Measurements from ENCODE around the gene ZNF77.
A peak's percentile ranks its signal among the peaks of the same experiment; 100 is the strongest.

The ZNF77 gene

GRCh38 chr19:2944775-2945574 is at the start of gene ZNF77 (continued):
- TF ChIP-seq ZSCAN18 (tag by site-specific recombination; IDR thresholded peaks at IDR 0.05): no peak
- TF ChIP-seq ZNF677 (tag by site-specific recombination; IDR thresholded peaks at IDR 0.05): no peak
- no peak for TF ChIP-seq ZNF335 (tag by site-specific recombination; conservative IDR thresholded peaks at IDR 0.05)
- 0 out of 2 replicates have a peak, but pooled peaks have one; percentile 31 for TF ChIP-seq ZNF280D (tag by site-specific recombination; IDR thresholded peaks at IDR 0.05)
- TF ChIP-seq ATF2 (tag by site-specific recombination; IDR thresholded peaks at IDR 0.05; ENCODE audit: low read depth): peak; percentile 97
- TF ChIP-seq ZNF146 (tag by site-specific recombination; IDR thresholded peaks at IDR 0.05): peak; percentile 40; the same call in 1 of the 2 replicates
- TF ChIP-seq ZNF513 (tag by site-specific recombination; IDR thresholded peaks at IDR 0.05): peak; percentile 56
- peak; percentile 66 for TF ChIP-seq INSM2 (tag by site-specific recombination; IDR thresholded peaks at IDR 0.05)
- TF ChIP-seq ZNF223 (tag by site-specific recombination; IDR thresholded peaks at IDR 0.05): no peak
- TF ChIP-seq MEIS1 (CRISPR knock-in tag; IDR thresholded peaks at IDR 0.05; ENCODE audit: borderline replicate concordance): no peak
- peak; percentile 39; the same call in 1 of the 2 replicates for TF ChIP-seq ZNF341 (tag by site-specific recombination; IDR thresholded peaks at IDR 0.05; ENCODE audit: low read depth)
- TF ChIP-seq ZFP41 (tag by site-specific recombination; IDR thresholded peaks at IDR 0.05; ENCODE audit: borderline replicate concordance): no peak
- TF ChIP-seq ZNF776 (tag by site-specific recombination; IDR thresholded peaks at IDR 0.05; ENCODE audit: borderline replicate concordance): no peak
- peak; percentile 45; the same call in 1 of the 2 replicates for TF ChIP-seq KLF10 (tag by site-specific recombination; IDR thresholded peaks at IDR 0.05)
- TF ChIP-seq ZBTB26 (tag by site-specific recombination; optimal IDR thresholded peaks at IDR 0.05): peak; percentile 82
- no peak for TF ChIP-seq ZNF555 (tag by site-specific recombination; conservative IDR thresholded peaks at IDR 0.05)
- TF ChIP-seq HOXD13 (CRISPR knock-in tag; IDR thresholded peaks at IDR 0.05; ENCODE audit: borderline replicate concordance): no peak
- TF ChIP-seq ZBTB10 (tag by site-specific recombination; IDR thresholded peaks at IDR 0.05): peak; percentile 47; the same call in 1 of the 2 replicates
- TF ChIP-seq PBX3 (CRISPR knock-in tag; IDR thresholded peaks at IDR 0.05): no peak
- peak; percentile 42; the same call in 1 of the 2 replicates for TF ChIP-seq ZSCAN4 (tag by site-specific recombination; IDR thresholded peaks at IDR 0.05)
- no peak for TF ChIP-seq ZNF621 (tag by site-specific recombination; IDR thresholded peaks at IDR 0.05)
- TF ChIP-seq OSR2 (tag by site-specific recombination; IDR thresholded peaks at IDR 0.05): 0 out of 2 replicates have a peak, but pooled peaks have one; percentile 11

Data from HEK293 (cell line).